Mucosa of descending colon (tissue), 3 donors: ENCODE data around the gene GPC6. TPM values are rescaled to one million over a fixed set of nuclear protein-coding genes. Genes with fewer than 3 reads are reported as not detected.

Experiments
- ATAC-seq: fragments of 200-7000 bp; cut with Tn5 transposase; one replicate; pipeline ENCODE4 v1.9.1; 2020; ENCODE audit warnings: mild to moderate bottlenecking, moderate library complexity
- DNase-seq, 3 donors: peaks; one replicate each; pipeline ENCODE4 v3.0.0-alpha.2; 2020
- H3K36me3 ChIP-seq: fragments of 200-600 bp; one replicate; pipeline ENCODE4 v1.8.0; 2021; ENCODE audit warnings: low read depth, mild to moderate bottlenecking
- H3K4me1 ChIP-seq: fragments of 200-600 bp; one replicate; pipeline ENCODE4 v1.8.0; 2021; ENCODE audit warnings: low read depth, mild to moderate bottlenecking
- H3K4me3 ChIP-seq: fragments of 200-600 bp; one replicate; pipeline ENCODE4 v1.8.0; 2021; ENCODE audit warnings: mild to moderate bottlenecking
- H3K9me3 ChIP-seq: fragments of 200-600 bp; one replicate; pipeline ENCODE4 v1.8.0; 2021; ENCODE audit warnings: mild to moderate bottlenecking
- CTCF ChIP-seq: fragments of 200-600 bp; IDR thresholded peaks from one replicate; pipeline ENCODE4 v1.8.0; 2022; ENCODE audit warnings: antibody characterized with exemption, mild to moderate bottlenecking
- intact Hi-C, 2 donors: fragments of 100-400 bp; cut with DNase I in 1 of 2; cut with micrococcal nuclease in 1 of 2; formaldehyde crosslinking; loops; one replicate each; pipeline versions ENCODE4 v1.11.0 to v1.11.1; 2022; cut with DNase I, micrococcal nuclease
- total RNA-seq, 3 donors: library from RNA; stranded (reverse); fragmentation: NEBNext Ultra II Directional in 2 of 3; extraction: Animal tissue kit (Norgen Biotek cat#: 25700) in 2 of 3; gene quantifications; one replicate each; pipeline versions ENCODE4 v1.2.1 to v1.2.4, GENCODE V29; 2021 to 2023
- donor health status: DM: no; HTN: no; CAD: no; lungs with moderate emphysema.
- donor health status: DM: no; HTN: no; CAD: no.
- donor health status: DM: no; HTN: yes; CAD: no.

The GPC6 gene
- total RNA-seq, 3 donors from 2014 or later: 2.7 to 11.3 (median 7.5) TPM

DNA sequence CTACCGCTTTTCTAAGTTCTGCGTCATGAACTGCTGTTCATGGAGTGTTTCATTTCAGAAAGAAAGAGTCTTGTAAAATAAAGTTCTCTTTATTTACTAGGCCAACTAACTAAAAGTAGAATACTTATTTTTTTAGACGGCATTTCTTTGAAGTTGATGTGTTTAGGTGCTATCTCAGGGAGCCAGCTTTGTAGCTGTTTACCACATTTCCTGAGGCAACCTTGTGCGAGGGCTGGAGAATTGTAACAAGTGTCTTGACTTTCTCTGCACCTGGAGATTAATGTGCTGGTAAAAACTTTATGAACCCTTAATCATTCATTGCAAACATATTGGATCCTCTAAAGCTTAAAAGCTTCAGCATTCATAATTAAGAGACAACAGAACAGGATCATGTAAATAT is 229.3 kb downstream of the GPC6 start:
- no peaks in the 10 kb centered on the region for H3K9me3 ChIP-seq
- DNase-seq (no peak), ATAC-seq (no peak)
- intact Hi-C loops: no loop called here
- TF ChIP-seq CTCF: no peak
- no peak overlapping the region for H3K4me3 ChIP-seq
- no peaks in the 10 kb centered on the region for H3K4me1 ChIP-seq
- H3K36me3 ChIP-seq: no peaks in the 10 kb centered on the region

GRCh38 chr13:93460005-93460404 is 233.4 kb downstream of the GPC6 start:
- DNase-seq: no peak
- Histone ChIP-seq H3K4me1 (no peaks in the 10 kb centered on the region), H3K9me3 (no peaks in the 10 kb centered on the region), H3K36me3 (no peaks in the 10 kb centered on the region), H3K4me3 (no peak overlapping the region)
- intact Hi-C loops: no loop called here
- no peak for TF ChIP-seq CTCF
- no peak for ATAC-seq

GRCh38 chr13:93462151-93462550 is 235.5 kb downstream of the GPC6 start:
- no peak for TF ChIP-seq CTCF
- Histone ChIP-seq H3K4me1 (no peaks in the 10 kb centered on the region), H3K9me3 (no peaks in the 10 kb centered on the region), H3K36me3 (no peaks in the 10 kb centered on the region), H3K4me3 (no peak overlapping the region)
- no peak for ATAC-seq
- intact Hi-C loops: no loop called here
- DNase-seq: no peak

DNA sequence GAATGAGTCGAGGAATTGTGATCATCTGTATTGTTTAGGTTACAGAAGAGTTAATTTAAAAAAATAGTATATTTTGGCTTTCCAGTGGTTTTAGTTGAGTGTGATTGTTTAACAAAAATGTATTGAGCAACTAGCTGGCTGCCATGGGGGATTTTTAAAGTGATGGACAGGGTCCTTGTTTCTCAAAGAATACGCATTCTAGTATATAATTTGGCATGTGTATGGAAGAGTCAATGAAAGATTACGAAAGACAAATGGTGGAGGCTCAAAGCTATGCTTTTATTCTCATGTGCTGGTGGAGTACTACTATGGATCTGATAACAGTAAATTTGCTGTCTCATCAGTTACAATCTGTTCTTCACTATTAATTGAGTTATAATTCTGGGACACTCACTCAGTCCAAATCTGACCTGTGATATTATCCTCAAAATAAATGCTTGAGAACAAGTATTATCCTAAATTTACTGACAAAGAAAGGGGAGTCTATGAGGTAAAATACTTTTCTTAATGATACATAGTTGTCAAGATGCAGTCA is 240.0 kb downstream of the GPC6 start:
- no peaks in the 10 kb centered on the region for H3K36me3 ChIP-seq
- H3K9me3 ChIP-seq: peaks cover 6% of the 10 kb centered on the region
- no peak for TF ChIP-seq CTCF
- intact Hi-C loops: no loop called here
- H3K4me1 ChIP-seq: no peaks in the 10 kb centered on the region
- no peak overlapping the region for H3K4me3 ChIP-seq
- DNase-seq (no peak), ATAC-seq (no peak)

- H3K4me1 ChIP-seq: no peaks in the 10 kb centered on the region
- no peak for DNase-seq
- no peak for ATAC-seq
- intact Hi-C loops: no loop called here
- no peak overlapping the region for H3K4me3 ChIP-seq
- no peaks in the 10 kb centered on the region for H3K36me3 ChIP-seq
- H3K9me3 ChIP-seq: peaks cover 8% of the 10 kb centered on the region
- TF ChIP-seq CTCF: no peak
These were observed 240.6 kb downstream of the GPC6 start for GRCh38 chr13:93467175-93467574.

- no peaks in the 10 kb centered on the region for H3K36me3 ChIP-seq
- H3K4me3 ChIP-seq: no peak overlapping the region
- no peak for DNase-seq
- no peaks in the 10 kb centered on the region for H3K4me1 ChIP-seq
- TF ChIP-seq CTCF: no peak
- no peak for ATAC-seq
- peaks cover 14% of the 10 kb centered on the region for H3K9me3 ChIP-seq
- intact Hi-C loops: no loop called here
These were observed 241.8 kb downstream of the GPC6 start for GRCh38 chr13:93468433-93468832.
